ENCODE measurements around the gene AP2A2.

AP2A2 gene

GRCh38 chr11:995044-995751 is 69.5 kb downstream of the AP2A2 start:
- TF ChIP-seq, protein P1, sequence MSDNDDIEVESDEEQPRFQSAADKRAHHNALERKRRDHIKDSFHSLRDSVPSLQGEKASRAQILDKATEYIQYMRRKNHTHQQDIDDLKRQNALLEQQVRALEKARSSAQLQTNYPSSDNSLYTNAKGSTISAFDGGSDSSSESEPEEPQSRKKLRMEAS (IDR thresholded peaks at IDR 0.05) = no peak
- no peak for TF ChIP-seq CEBPB (IDR thresholded peaks at IDR 0.05)
- no peak for TF ChIP-seq TCF12 (IDR thresholded peaks at IDR 0.05; ENCODE audit: low read depth)

GRCh38 chr11:995752-996420 is 70.2 kb downstream of the AP2A2 start:
- TF ChIP-seq CEBPB (IDR thresholded peaks at IDR 0.05) = no peak
- TF ChIP-seq ZBTB7A (IDR thresholded peaks at IDR 0.05; ENCODE audit: low read depth) = no peak

GRCh38 chr11:996681-997080 is 71.0 kb downstream of the AP2A2 start:
- TF ChIP-seq NFIC (IDR thresholded peaks at IDR 0.05) (no peak), CEBPB (IDR thresholded peaks at IDR 0.05) (no peak), RAD21 (IDR thresholded peaks at IDR 0.05; ENCODE audit: low read depth) (no peak), FOXM1 (IDR thresholded peaks at IDR 0.05; ENCODE audit: borderline replicate concordance, low read depth) (no peak), EGR1 (IDR thresholded peaks at IDR 0.05) (no peak), TCF12 (IDR thresholded peaks at IDR 0.05; ENCODE audit: low read depth) (no peak), TAF1 (IDR thresholded peaks at IDR 0.05; ENCODE audit: low read depth) (no peak), ZBTB7A (IDR thresholded peaks at IDR 0.05; ENCODE audit: low read depth) (no peak)
- TF ChIP-seq, protein P1 (IDR thresholded peaks at IDR 0.05) = no peak

DNA sequence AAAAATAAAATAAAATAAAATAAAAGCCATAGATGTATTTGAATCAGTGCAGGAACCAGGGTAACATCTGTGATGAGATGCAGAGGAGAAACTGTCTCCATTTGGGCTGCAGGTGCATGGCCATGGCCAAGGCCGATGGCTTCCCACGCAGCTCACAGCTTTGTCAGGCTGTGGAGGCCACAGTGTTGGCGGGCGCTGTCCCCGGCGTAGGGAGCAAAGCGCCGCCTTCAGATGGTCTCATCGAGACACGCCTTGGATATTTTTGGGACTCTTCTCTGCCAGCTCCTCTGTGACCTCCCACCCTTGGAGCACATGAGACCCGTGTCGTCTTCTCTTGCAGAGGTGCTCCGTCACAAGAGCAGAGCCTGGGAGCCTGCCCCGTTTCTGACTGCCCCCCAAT is 72.2 kb downstream of the AP2A2 start:
- no peak for TF ChIP-seq RAD21 (IDR thresholded peaks at IDR 0.05; ENCODE audit: low read depth)
- TF ChIP-seq EGR1 (IDR thresholded peaks at IDR 0.05) = no peak
- TF ChIP-seq EP300 (IDR thresholded peaks at IDR 0.05; ENCODE audit: borderline replicate concordance) = no peak
- no peak for TF ChIP-seq NFIC (IDR thresholded peaks at IDR 0.05)
- TF ChIP-seq, protein P1 (IDR thresholded peaks at IDR 0.05) = no peak
- no peak for TF ChIP-seq TCF12 (IDR thresholded peaks at IDR 0.05; ENCODE audit: low read depth)
- no peak for TF ChIP-seq CEBPB (IDR thresholded peaks at IDR 0.05)
- no peak for TF ChIP-seq TAF1 (IDR thresholded peaks at IDR 0.05; ENCODE audit: low read depth)
- no peak for TF ChIP-seq YY1 (IDR thresholded peaks at IDR 0.05; ENCODE audit: low read depth)
- no peak for TF ChIP-seq FOXM1 (IDR thresholded peaks at IDR 0.05; ENCODE audit: borderline replicate concordance, low read depth)
- TF ChIP-seq ZBTB7A (IDR thresholded peaks at IDR 0.05; ENCODE audit: low read depth) = no peak
- TF ChIP-seq USF1 (IDR thresholded peaks at IDR 0.05) = no peak
- TF ChIP-seq, protein P2, sequence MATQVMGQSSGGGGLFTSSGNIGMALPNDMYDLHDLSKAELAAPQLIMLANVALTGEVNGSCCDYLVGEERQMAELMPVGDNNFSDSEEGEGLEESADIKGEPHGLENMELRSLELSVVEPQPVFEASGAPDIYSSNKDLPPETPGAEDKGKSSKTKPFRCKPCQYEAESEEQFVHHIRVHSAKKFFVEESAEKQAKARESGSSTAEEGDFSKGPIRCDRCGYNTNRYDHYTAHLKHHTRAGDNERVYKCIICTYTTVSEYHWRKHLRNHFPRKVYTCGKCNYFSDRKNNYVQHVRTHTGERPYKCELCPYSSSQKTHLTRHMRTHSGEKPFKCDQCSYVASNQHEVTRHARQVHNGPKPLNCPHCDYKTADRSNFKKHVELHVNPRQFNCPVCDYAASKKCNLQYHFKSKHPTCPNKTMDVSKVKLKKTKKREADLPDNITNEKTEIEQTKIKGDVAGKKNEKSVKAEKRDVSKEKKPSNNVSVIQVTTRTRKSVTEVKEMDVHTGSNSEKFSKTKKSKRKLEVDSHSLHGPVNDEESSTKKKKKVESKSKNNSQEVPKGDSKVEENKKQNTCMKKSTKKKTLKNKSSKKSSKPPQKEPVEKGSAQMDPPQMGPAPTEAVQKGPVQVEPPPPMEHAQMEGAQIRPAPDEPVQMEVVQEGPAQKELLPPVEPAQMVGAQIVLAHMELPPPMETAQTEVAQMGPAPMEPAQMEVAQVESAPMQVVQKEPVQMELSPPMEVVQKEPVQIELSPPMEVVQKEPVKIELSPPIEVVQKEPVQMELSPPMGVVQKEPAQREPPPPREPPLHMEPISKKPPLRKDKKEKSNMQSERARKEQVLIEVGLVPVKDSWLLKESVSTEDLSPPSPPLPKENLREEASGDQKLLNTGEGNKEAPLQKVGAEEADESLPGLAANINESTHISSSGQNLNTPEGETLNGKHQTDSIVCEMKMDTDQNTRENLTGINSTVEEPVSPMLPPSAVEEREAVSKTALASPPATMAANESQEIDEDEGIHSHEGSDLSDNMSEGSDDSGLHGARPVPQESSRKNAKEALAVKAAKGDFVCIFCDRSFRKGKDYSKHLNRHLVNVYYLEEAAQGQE (IDR thresholded peaks at IDR 0.05; ENCODE audit: low read depth) = no peak
- no peak for TF ChIP-seq CREB1 (IDR thresholded peaks at IDR 0.05; ENCODE audit: low read depth)
- no peak for TF ChIP-seq TEAD4 (IDR thresholded peaks at IDR 0.05)

GRCh38 chr11:999009-999408 is 73.3 kb downstream of the AP2A2 start:
- TF ChIP-seq CEBPB (IDR thresholded peaks at IDR 0.05) (no peak), EP300 (IDR thresholded peaks at IDR 0.05; ENCODE audit: borderline replicate concordance) (no peak), FOXM1 (IDR thresholded peaks at IDR 0.05; ENCODE audit: borderline replicate concordance, low read depth) (no peak), RAD21 (IDR thresholded peaks at IDR 0.05; ENCODE audit: low read depth) (no peak), TAF1 (IDR thresholded peaks at IDR 0.05; ENCODE audit: low read depth) (no peak), EGR1 (IDR thresholded peaks at IDR 0.05) (no peak), ZBTB7A (IDR thresholded peaks at IDR 0.05; ENCODE audit: low read depth) (no peak), TCF12 (IDR thresholded peaks at IDR 0.05; ENCODE audit: low read depth) (no peak), YY1 (IDR thresholded peaks at IDR 0.05; ENCODE audit: low read depth) (no peak), USF1 (IDR thresholded peaks at IDR 0.05) (no peak), NFIC (IDR thresholded peaks at IDR 0.05) (no peak), TEAD4 (IDR thresholded peaks at IDR 0.05) (no peak), CREB1 (IDR thresholded peaks at IDR 0.05; ENCODE audit: low read depth) (no peak)
- TF ChIP-seq, protein P1 (IDR thresholded peaks at IDR 0.05) = no peak
- TF ChIP-seq, protein P2 (IDR thresholded peaks at IDR 0.05; ENCODE audit: low read depth) = no peak
